Gastroesophageal sphincter (tissue), 4 donors: ENCODE data around the gene DPF1. TPM values are rescaled to one million over a fixed set of nuclear protein-coding genes. Genes with fewer than 3 reads are reported as not detected.

Experiments used
- ATAC-seq: fragments of 150-250 bp; one replicate; pipeline ENCODE4 v1.9.1; 2016; ENCODE audit warnings: mild to moderate bottlenecking, moderate library complexity
- H3K27ac ChIP-seq, 4 donors: fragments of 200-600 bp; sonication (generic) in 3 of 4; 1 replicate in 3 of 4; 2 replicates in 1 of 4; pipeline ENCODE4 v1.5.1; 2016 to 2019
- H3K27me3 ChIP-seq: fragments of 200-600 bp; sonication (generic); one replicate; pipeline ENCODE4 v1.5.1; 2019
- H3K36me3 ChIP-seq, 2 donors: fragments of 200-600 bp; sonication (generic); one replicate each; pipeline ENCODE4 v1.5.1; 2019; ENCODE audit warnings: control low read depth in 1 of 2
- H3K4me1 ChIP-seq, 3 donors: fragments of 200-600 bp; sonication (generic); 1 replicate in 2 of 3; 2 replicates in 1 of 3; pipeline ENCODE4 v1.5.1; 2016 to 2019; ENCODE audit warnings: control low read depth in 2 of 3
- H3K4me3 ChIP-seq, 2 donors: fragments of 200-600 bp; sonication (generic); one replicate each; pipeline ENCODE4 v1.5.1; 2019; ENCODE audit warnings: mild to moderate bottlenecking in 1 of 2, moderate library complexity in 1 of 2
- H3K9me3 ChIP-seq, 3 donors: fragments of 200-600 bp; sonication (generic); one replicate each; pipeline ENCODE4 v1.5.1; 2017 to 2019; ENCODE audit warnings: control low read depth in 2 of 3
- CTCF ChIP-seq, 4 experiments: fragments of 200-600 bp in 2 of 4; fragments of 450-650 bp in 2 of 4; sonication (generic) in 1 of 4; IDR thresholded peaks; one replicate each; pipeline ENCODE4 v1.5.1; 2017 to 2019; ENCODE audit warnings: antibody characterized with exemption in 4 of 4, mild to moderate bottlenecking in 2 of 4, moderate library complexity in 2 of 4
- EP300 ChIP-seq: sonication (generic); formaldehyde crosslinking; IDR thresholded peaks from one replicate; pipeline ENCODE4 v1.6.1; 2017; ENCODE audit warnings: antibody characterized with exemption, mild to moderate bottlenecking
- POLR2A ChIP-seq, 2 donors: fragments of 450-650 bp; IDR thresholded peaks; one replicate each; pipeline ENCODE4 v1.6.1; 2017; ENCODE audit warnings: antibody characterized with exemption in 2 of 2, mild to moderate bottlenecking in 2 of 2, moderate library complexity in 1 of 2
- POLR2AphosphoS5 ChIP-seq: sonication (generic); formaldehyde crosslinking; IDR thresholded peaks from one replicate; pipeline ENCODE4 v1.6.1; 2017; ENCODE audit warnings: antibody characterized with exemption
- WGBS, 2 donors: methylation state at CpG; one replicate each; pipeline ENCODE4 v1.1.5; 2018; ENCODE audit warnings: low coverage in 1 of 2; 5-methylcytosine and 5-hydroxymethylcytosine counted together
- total RNA-seq, 4 donors: library from RNA; depleted of rRNA; stranded (reverse); fragments of >200 nt; gene quantifications; one replicate each; pipeline ENCODE4 v1.1.0, GENCODE V29; 2016

The DPF1 gene
- total RNA-seq, 4 donors from 2014 or later = not detected

DNA sequence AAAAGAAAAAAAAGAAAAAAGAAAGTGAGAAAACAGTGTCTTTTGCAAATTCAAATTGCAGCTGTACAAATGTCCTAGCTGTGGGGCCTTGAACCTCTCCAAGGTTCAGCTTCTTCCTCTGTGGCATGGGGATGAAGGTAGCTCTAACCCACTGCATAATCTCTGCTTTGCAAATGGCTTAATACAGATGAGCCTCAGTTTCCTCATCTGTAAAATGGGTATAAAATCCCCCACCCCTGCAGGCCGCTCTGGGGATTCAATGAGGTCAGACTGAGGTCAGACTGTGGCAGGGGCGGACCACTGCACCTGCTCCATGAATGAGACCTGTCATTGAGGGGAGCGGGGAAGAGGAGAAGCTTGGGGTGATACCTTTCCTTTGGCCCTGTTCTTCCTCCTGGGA, 5.8 kb downstream of the DPF1 start:
- no peaks in the 10 kb centered on the region for H3K9me3 ChIP-seq
- H3K4me3 ChIP-seq = no peak overlapping the region
- WGBS, 2 donors = 100% methylated on average over 1 of the region's 3 CpGs; no CpG with 5 or more reads in 1 of the 2 donors
- no peaks in the 10 kb centered on the region for H3K36me3 ChIP-seq
- no peak overlapping the region for H3K27ac ChIP-seq
- H3K4me1 ChIP-seq = no peaks in the 10 kb centered on the region
- TF ChIP-seq EP300 (no peak), CTCF (IDR thresholded peaks at IDR 0.05) (no peak), POLR2A (IDR thresholded peaks at IDR 0.05) (no peak), POLR2AphosphoS5 (no peak)
- no peak for ATAC-seq
- peaks cover 92% of the 10 kb centered on the region for H3K27me3 ChIP-seq

GRCh38 chr19:38216785-38217641, 7.0 kb downstream of the DPF1 start:
- H3K4me3 ChIP-seq = no peak overlapping the region
- no peaks in the 10 kb centered on the region for H3K4me1 ChIP-seq
- H3K36me3 ChIP-seq = no peaks in the 10 kb centered on the region
- WGBS, 2 donors = 58 to 80% methylated on average over 1 to 7 of the region's 26 CpGs
- H3K9me3 ChIP-seq = no peaks in the 10 kb centered on the region
- TF ChIP-seq POLR2AphosphoS5 = no peak
- H3K27ac ChIP-seq = no peak overlapping the region
- ATAC-seq = no peak
- H3K27me3 ChIP-seq = peaks cover 92% of the 10 kb centered on the region

DNA sequence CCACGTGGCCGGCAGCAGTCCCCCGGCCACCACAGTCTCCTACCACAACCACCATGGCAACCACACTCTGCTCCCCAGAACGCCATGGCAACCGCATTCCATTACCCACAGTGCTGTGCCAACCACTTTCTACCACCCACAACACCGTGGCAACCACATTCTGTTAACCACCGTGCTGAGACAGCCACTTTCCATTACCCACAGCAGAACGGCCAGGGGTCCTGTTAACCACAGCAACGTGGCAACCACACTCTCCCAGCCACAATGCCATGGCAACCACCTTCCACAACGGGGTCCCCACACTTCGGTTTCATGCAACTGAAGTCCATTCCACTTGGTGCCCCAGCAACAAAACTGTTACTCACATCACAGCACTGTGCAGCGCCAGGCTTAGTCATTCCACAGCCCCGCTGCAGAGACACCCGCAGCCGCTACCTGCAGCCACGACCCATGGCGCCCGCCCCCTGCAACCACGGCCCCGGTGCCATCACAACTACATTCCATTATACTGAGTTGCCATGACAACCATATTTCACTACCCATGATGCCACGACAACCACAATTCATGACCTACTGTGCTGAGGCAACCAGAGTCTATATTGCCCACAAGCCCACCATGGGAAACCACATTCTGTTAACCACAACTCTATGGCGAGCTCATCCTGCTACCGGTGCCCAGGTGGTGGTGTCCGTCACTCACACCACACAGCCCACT, 10.0 kb downstream of the DPF1 start:
- Histone ChIP-seq H3K4me3 (no peak overlapping the region), H3K9me3 (no peaks in the 10 kb centered on the region), H3K27ac (no peak overlapping the region), H3K4me1 (peaks cover 0 to 29% (median 23%) of the 10 kb centered on the region in 3 donors), H3K27me3 (peaks cover 98% of the 10 kb centered on the region), H3K36me3 (no peaks in the 10 kb centered on the region)
- ATAC-seq = no peak
- 26 to 70% methylated on average over 3 to 18 of the region's 24 CpGs for WGBS, 2 donors
- TF ChIP-seq CTCF (IDR thresholded peaks at IDR 0.05) = no peak
- no peak for TF ChIP-seq POLR2A (IDR thresholded peaks at IDR 0.05)
- no peak for TF ChIP-seq POLR2AphosphoS5
- TF ChIP-seq EP300 = no peak

- WGBS, 2 donors = 84 to 100% methylated on average over 2 to 10 of the region's 23 CpGs
- Histone ChIP-seq H3K27ac (no peak overlapping the region), H3K4me1 (peaks cover 0 to 35% (median 24%) of the 10 kb centered on the region in 3 donors), H3K9me3 (no peaks in the 10 kb centered on the region), H3K27me3 (peaks cover 98% of the 10 kb centered on the region), H3K4me3 (no peak overlapping the region), H3K36me3 (no peaks in the 10 kb centered on the region)
- no peak for TF ChIP-seq EP300
- no peak for TF ChIP-seq POLR2AphosphoS5
- TF ChIP-seq POLR2A (IDR thresholded peaks at IDR 0.05) = no peak
- TF ChIP-seq CTCF (IDR thresholded peaks at IDR 0.05) = no peak
- no peak for ATAC-seq
These were observed 10.6 kb downstream of the DPF1 start for GRCh38 chr19:38213469-38213868.

- Histone ChIP-seq H3K4me3 (no peak overlapping the region), H3K27me3 (peaks cover 98% of the 10 kb centered on the region), H3K4me1 (peaks cover 0 to 37% (median 24%) of the 10 kb centered on the region in 3 donors), H3K27ac (no peak overlapping the region), H3K36me3 (peaks cover 0 to 4% of the 10 kb centered on the region in 2 donors), H3K9me3 (no peaks in the 10 kb centered on the region)
- no CpG with 5 or more reads among the region's 15 CpGs for WGBS, 2 donors
- no peak for ATAC-seq
- TF ChIP-seq CTCF (IDR thresholded peaks at IDR 0.05) = no peak
- TF ChIP-seq POLR2AphosphoS5 = no peak
- TF ChIP-seq EP300 = no peak
- no peak for TF ChIP-seq POLR2A (IDR thresholded peaks at IDR 0.05)
These were observed 12.3 kb downstream of the DPF1 start for GRCh38 chr19:38211766-38212165.
